NB4 (cell line): ENCODE measurements around the gene LHFPL5.

Experiments
- POLR2A ChIP-seq: IDR thresholded peaks from 2 replicates; pipeline ENCODE4 v1.6.1; 2011; ENCODE audit warnings: mild to moderate bottlenecking; ENCODE audit not compliant: insufficient read length; ENCODE audit errors: extremely low read depth
- TF ChIP-seq, protein P1 (sequence below): IDR thresholded peaks from one replicate; pipeline ENCODE4 v1.5.1; 2012; ENCODE audit warnings: low read depth, low read length

DNA sequence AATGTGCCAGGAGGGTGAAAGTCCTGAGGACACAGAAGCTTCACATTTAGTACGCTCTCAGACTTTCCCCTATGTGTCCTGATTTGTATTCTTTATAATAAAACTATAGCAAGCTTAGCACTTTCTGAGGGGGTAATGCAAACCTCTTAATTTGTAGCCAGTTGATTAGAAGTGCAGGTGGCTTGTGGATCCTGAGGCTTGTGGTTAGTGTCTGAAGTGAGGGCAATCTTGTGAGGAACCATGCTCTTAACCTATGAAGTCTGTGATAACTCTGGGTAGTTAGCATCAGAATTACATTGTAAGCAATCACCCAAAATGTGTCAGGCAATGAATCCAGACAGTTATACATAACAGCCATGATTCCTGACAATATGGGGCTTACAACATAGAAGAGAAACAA is 51.1 kb downstream of the LHFPL5 start:
- no peak for TF ChIP-seq POLR2A
- TF ChIP-seq, protein P1, sequence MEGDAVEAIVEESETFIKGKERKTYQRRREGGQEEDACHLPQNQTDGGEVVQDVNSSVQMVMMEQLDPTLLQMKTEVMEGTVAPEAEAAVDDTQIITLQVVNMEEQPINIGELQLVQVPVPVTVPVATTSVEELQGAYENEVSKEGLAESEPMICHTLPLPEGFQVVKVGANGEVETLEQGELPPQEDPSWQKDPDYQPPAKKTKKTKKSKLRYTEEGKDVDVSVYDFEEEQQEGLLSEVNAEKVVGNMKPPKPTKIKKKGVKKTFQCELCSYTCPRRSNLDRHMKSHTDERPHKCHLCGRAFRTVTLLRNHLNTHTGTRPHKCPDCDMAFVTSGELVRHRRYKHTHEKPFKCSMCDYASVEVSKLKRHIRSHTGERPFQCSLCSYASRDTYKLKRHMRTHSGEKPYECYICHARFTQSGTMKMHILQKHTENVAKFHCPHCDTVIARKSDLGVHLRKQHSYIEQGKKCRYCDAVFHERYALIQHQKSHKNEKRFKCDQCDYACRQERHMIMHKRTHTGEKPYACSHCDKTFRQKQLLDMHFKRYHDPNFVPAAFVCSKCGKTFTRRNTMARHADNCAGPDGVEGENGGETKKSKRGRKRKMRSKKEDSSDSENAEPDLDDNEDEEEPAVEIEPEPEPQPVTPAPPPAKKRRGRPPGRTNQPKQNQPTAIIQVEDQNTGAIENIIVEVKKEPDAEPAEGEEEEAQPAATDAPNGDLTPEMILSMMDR = no peak
